ENCODE data around the gene FITM2.
"Not testable (repeated sequence)": the region's sequence is repeated elsewhere in the genome, so short reads cannot be mapped to it uniquely, and the experiment has no call there.

The FITM2 gene

DNA sequence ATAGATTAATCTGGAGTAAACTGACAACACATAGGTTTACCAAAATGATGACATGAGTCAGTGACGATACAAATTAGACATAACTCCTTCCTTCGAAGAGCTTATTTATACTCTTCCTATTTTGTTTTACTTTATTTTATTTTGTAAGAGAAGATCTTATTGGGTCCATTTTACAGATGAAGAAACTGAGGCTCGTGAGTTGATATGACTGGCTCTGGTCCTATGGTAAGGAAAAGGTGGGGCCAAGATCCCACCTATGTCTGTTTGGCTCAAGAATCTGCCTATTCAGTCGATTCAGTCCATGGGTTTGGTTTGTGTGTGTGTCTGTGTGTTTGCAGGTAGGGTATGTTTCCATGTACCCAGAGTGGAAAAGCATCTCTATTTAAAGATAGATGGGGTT lies 17.4 kb upstream of the FITM2 start:
- DNase-seq, result no peak

DNA sequence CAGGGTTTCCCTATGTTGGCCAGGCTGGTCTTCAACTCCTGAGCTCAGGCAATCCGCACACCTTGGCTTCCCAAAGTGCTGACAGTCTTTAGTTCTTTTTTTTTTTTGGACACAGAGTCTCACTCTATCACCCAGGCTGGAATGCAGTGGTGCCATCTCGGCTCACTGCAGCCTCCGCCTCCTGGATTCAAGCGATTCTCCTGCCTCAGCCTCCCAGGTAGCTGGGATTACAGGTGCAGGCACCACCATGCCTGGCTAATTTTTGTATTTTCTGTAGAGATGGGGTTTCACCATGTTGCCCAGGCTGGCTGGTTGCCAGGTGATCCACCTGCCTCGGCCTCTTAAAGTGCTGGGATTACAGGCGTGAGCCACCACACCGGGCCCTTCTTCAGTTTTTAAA lies 16.7 kb upstream of the FITM2 start:
- not testable (repeated sequence) for DNase-seq

DNA sequence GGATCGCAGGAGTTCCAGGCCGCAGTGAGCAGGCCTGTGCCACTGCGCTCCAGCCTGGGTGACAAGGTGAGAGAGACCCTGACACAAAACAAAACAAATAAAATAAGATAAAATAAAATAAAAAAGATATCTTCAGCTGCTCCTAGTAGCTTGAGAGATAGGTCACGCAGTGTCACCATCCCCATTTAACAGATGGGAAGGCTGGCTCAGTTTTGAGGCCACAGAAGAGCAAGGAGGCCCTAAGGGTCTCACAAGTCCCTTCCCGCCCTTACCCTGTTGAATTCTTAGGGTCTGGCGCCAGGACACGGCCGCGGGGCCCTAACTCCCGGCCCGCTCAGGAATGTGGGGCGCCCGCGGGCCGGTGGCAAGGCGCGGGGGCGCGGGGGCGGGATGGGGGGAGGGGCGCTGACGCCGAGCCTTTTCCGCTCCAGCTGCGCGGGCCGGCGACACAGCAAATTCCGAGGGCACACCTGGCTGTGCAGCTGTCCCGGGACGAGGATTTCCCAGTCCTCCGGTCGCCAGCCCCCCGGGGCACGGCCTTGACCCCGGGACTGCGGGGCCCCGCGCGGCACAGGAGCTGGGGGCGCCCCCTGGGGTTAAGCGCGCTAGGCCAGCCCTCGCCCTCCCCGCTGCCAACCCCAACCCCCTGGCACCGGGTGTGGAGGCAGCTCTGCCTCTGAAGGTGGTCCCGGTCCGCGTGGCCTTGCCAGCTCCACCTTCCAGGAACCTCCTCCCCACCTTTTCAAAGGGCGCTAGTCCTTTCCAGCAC lies 15.6 kb upstream of the FITM2 start:
- DNase-seq, result no peak

GRCh38 chr20:44324343-44324742 lies 13.3 kb upstream of the FITM2 start:
- DNase-seq, result no peak

DNA sequence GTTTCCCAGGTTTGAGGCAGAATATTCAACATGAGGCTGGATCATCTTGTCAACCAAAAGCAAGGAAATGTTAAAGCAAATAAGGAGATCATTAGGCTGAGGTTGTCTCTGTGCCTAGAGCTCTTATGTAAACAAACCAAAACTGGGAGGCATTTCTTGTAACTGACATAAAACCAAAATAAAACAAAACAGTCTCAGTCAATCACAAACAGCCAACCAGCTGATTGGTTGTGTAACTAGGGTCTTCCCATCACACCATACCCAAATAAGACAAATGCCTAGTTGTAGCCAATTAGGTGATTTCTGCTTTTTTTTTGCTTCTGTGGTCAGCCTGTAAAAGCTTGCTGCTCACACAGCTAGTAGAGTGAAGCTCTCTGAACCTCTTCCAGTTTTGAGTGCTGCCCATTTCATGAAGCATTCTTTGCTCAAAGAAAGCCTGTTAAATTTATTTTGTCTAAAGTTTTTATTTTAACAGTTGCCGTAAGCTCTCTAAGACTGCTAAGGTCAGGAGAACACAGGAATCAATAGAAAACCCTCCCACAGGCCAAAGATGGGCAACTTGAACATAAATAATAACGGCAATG lies 8.9 kb upstream of the FITM2 start:
- no peak for DNase-seq

- DNase-seq, result no peak
Measured at GRCh38 chr20:44314870-44315269, 3.9 kb upstream of the FITM2 start.

DNA sequence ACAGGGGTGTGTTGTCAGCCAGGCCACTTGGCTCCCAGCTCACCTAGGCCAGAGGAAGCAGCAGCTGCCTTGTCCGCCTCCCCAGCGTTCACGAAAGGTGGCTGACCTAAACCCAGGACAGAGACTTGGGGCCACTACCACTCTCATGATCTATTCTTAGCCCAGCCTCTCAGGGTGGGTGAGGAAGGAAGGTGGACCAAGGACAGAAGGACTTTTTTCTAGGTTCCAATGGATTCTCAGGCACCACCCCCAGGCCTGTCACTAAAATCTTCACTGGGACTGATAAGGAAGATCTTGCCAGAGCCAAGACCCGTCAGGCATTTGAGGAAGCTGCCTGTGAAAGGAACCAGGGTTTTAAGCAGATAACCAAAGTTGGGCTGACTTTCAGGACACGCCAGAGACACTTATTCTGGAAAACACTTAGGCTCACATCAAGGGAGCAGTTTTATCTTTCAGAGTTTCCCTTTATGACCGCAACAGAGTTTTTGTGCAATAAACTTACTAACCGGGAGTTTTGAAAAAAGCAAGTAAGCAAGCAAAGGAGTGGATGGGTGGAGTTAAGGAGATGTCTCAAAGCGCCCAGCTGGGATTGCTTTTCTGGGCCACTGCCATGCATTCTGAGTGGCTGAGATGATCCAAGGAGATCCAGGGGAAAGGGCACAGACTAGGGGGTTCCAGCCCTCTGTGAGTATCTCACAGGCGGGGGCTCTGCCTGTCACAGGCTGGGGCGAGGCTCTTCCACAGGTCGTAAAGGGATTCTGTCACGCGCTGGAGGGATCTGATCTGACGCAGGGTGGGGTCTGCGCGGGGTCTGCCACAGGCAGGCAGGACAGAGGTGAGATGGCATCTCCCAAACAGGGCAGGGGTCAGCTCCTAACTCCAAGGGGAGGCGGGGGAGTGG lies 989 bp downstream of the FITM2 start:
- no peak for DNase-seq

- no peak for DNase-seq
Measured at GRCh38 chr20:44306927-44307326, 4.1 kb downstream of the FITM2 start.

DNA sequence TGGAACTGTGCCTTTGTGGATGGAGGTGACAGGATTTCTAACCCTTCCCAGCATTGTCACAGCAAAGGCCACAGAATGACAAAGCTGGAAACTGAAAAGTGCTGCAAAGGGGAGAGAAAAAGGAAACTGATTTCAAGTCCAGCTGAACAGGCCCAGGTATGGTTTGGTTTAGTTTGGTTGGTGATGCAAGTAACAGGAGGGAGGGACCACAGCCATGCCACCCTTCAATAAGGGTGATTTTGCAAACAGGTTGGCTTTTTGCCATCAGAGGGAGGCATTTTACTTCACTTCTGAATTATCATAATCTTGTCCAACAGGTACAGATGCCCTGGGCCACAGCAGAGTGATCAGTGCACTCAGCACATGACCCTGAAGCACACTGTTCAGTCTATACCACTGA lies 6.6 kb downstream of the FITM2 start:
- no peak for DNase-seq

DNA sequence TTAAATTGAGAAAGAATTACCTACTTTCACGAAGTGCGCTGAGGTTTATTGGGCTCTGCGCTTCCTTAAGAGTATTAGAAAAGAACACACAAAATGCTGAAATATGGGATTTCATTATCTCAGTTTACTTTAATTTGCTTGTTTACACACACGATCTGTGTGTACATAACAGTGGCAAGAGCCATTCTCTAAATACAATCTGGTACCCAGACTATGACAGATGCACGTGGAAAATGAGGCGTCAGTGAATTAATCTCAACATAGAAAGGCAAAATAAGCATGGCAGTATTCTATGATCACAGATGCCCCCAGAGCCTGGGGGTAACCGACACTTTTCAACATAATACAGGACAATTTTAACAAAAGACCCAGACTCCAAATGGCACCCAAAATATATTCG lies 8.3 kb downstream of the FITM2 start:
- DNase-seq, result no peak

GRCh38 chr20:44302026-44302669 lies 8.9 kb downstream of the FITM2 start:
- no peak for DNase-seq

GRCh38 chr20:44301285-44301684 lies 9.7 kb downstream of the FITM2 start:
- no peak for DNase-seq

- DNase-seq, result not testable (repeated sequence)
Measured at GRCh38 chr20:44299011-44299535, 11.9 kb downstream of the FITM2 start.

DNA sequence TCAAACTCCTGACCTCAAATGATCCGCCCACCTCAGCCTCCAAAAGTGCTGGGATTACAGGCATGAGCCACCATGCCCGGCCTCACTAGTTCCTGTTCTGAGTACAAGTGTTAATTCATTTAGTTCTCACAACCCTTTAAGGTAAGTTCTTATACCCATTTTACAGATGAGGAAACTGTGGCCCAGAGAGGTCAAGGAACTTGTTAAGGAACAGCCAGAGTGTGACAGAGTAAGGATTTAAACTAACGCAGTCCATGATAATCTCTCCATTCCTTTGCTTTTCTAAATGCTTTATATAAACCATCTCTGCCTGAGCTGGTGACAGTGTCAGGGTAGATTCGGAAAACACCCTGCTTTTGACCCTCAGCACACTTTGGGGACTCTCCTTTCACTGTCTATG lies 13.3 kb downstream of the FITM2 start:
- DNase-seq, result no peak

DNA sequence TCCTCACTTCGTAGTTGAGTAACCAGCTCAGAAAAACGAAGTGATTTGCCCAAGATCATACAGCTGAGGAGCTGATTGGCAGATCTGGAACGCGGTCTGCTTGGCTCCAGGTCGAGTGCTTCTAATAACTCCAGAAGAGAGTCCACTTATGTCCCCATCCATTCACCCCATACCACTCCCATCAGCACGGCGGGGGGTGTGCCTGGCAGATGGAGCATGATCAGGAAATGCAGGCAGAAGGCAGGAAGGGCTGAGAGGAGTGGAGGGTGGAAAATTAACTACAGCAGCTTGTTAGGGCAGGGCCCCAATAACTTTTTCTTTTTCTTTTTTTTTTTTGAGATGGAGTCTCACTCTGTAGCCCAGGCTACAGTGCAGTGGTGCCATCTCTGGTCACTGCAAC lies 15.0 kb downstream of the FITM2 start:
- DNase-seq, result peak; percentile 82

DNA sequence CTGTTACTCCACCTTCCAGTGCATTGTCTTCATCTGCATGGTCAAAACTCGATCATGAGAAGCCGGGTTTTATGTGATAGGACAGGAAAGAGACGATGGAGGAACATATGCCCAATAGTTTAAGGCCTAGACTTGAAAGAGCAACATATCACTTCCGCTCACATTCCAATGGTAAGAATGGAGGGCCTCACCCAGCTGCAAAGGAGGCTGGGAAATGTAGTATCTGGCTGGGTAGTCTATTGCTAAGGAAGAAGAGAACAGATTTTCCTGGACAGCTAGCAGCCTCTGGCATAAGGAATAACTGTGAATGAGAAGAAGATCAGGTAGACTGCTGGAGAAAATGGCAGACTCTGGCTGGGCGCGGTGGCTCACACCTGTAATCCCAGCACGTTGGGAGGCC lies 19.2 kb downstream of the FITM2 start:
- no peak for DNase-seq

DNA sequence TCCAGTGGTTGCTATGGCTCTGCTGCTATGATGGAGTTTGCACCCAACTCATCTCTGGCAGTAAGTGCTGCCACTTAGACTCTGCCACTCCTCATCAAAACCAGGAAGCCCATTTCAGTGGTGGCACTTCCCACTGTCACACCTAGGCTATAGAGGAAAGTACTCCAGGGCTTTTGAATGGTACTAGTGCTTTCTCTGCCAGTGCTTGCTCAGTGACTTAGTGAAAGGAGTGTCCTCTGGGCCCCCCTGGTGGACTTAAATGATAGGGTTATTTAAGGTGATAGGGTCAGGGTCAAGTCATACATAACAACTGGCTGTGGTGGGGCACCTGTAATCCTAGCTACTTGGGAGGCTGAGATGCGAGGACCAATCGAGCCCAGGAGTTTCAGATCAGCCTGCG lies 22.8 kb downstream of the FITM2 start:
- no peak for DNase-seq

DNA sequence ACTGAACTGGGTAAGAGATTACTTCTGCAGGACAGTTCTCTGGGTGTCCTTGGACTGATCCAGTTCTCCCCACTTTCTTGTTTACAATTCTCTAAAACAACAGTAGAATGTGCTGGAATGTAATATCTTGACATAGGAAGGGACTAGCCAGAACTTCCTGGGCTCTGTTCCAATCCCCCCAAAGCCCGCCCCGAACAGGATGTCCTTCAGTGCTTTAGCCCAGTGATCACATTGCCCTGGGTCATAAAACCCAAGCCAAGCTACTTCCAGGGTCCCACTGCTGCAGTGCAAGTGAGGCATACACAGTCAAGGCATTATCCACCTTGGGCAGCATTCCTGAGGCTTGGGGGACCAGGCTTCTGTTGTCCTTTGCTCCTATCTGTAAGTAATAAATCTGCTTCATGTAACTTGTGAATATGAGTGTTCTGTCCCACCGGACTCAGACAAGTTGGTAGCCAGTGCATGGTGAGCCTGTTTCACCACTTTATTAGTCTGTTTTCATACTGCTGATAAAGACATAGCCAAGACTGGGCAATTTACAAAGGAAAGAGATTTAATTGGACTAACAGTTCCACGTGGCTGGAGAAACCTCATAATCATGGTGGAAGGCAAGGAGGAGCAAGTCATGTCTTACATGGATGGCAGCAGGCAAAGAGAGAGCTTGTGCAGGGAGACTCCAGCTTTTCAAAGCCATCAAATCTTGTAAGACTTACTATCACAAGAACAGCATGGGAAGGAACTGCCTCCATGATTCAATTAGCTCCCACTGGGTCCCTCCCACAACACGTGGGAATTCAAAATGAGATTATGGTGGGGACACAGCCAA lies 23.5 kb downstream of the FITM2 start:
- no peak for DNase-seq

DNA sequence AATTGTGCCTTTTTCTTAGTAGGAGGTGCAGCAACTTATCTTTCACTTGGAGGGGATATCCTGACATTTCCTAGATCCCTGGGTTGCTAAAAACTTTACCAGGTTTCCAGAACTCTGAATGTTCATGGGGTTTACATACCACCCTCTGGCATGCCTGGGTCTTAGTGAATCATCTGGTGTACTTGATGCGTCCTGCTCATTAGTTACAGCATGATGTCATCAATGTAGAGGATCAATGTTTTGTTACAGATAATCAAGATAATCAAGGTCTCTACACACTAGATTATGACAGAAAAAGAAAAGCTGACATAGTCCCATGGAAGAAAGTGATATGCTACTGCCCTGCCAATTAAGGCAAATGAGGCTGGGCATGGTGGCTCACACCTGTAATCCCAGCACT lies 27.0 kb downstream of the FITM2 start:
- DNase-seq, result no peak

DNA sequence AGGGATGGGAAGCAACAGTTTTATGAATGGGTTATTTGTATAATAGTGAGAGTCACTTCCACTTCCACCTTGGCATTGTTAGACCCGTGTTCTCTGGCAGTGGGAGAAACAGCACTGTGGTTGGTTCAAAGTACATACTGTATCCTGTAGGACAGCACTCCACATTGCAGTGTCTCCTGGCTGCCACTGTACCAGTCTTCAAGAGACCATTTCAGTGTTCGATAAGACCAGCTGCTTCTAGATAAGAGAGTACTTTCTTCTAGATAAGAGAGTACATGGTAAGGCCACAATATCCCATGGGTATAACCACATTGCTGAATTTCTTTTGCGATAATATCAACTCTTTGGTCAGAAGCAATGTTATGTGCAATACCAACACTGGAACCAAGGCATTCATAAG lies 28.8 kb downstream of the FITM2 start:
- no peak for DNase-seq

DNA sequence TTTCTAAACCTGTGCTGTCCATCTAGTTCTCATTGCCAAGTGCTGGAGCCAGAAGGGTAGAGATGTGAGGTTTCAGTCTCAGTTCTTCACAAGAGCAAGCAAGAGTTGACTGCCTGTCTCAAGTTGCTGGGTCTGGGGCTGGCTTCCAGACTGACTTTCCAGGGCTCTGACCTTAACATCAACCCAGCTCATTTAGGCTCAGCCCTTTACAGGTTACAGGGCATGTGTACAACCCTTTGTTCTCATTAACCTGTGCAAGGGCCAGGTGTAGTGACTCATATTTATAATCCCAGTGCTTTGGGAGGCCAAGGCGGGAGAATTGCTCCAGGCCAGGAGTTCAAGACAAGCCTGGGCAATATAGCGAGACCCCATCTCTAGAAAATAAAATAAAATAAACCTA lies 30.6 kb downstream of the FITM2 start:
- no peak for DNase-seq

GRCh38 chr20:44279228-44279627 lies 31.8 kb downstream of the FITM2 start:
- DNase-seq, result no peak

Measured in NCI-H1105 treated with DMSO at 0.1 percent for 48 hours (cell line).